ENCODE measurements around the gene RTP2.
"Not testable (repeated sequence)": the region's sequence is repeated elsewhere in the genome, so short reads cannot be mapped to it uniquely, and the experiment has no call there.

RTP2 gene

DNA sequence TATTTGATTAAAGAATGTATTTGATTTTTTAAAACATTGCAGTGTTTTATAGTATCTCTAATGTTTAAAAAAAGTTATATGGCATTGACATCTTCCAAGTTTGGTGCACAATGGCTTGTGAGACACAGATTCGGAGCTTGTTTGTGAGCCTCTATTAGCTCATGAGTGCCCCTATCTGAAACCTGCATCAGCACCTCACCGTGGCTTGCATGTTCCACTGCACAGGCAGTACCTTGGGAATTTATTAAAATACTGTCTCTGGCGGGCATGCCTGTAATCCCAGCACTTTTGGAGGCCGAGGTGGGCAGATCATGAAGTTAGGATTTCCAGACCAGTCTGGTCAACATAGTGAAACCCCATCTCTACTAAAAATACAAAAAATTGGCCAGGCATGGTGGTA lies 6.8 kb upstream of the RTP2 start:
- no peak for DNase-seq

DNA sequence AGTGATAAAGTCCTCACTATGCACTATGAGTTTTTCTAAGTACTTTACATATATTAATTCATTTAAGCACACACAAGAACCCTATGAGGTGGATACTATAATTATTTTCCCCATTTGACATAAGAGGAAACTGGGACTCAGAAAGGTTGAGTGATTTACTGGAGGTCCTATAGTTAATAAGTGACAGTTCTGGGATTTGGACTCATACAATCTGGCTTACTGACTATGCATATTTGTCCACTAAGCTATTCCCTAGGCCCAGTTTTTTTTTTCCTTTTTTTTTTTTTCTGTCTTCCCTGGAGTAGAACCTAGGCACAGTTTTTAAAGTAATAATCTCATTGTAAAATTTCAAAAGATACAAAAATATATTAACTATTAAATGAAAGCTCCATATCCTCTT lies 6.3 kb upstream of the RTP2 start:
- DNase-seq: no peak

GRCh38 chr3:187706971-187707370 lies 4.6 kb upstream of the RTP2 start:
- no peak for DNase-seq

DNA sequence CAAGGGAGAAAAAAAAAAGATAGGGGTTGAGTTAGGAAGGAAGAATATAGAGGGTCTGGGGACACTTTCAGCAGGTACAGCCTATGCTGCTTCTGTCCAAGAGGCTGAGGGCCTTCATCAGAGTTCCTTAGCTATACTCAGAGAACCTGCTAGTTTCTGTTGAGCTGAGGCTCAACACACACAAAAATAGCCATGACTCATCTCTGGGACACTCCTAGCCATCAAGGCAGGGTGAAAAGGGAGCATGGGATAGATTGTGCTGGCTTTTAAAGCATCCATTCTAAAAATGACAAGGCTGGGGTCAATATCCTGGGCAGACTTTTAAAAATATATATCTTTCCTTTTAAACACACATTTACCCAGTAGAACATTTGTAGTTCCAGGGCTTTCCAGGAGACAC lies 2.8 kb upstream of the RTP2 start:
- DNase-seq: no peak

GRCh38 chr3:187700249-187700648 lies 2.1 kb downstream of the RTP2 start:
- no peak for DNase-seq

DNA sequence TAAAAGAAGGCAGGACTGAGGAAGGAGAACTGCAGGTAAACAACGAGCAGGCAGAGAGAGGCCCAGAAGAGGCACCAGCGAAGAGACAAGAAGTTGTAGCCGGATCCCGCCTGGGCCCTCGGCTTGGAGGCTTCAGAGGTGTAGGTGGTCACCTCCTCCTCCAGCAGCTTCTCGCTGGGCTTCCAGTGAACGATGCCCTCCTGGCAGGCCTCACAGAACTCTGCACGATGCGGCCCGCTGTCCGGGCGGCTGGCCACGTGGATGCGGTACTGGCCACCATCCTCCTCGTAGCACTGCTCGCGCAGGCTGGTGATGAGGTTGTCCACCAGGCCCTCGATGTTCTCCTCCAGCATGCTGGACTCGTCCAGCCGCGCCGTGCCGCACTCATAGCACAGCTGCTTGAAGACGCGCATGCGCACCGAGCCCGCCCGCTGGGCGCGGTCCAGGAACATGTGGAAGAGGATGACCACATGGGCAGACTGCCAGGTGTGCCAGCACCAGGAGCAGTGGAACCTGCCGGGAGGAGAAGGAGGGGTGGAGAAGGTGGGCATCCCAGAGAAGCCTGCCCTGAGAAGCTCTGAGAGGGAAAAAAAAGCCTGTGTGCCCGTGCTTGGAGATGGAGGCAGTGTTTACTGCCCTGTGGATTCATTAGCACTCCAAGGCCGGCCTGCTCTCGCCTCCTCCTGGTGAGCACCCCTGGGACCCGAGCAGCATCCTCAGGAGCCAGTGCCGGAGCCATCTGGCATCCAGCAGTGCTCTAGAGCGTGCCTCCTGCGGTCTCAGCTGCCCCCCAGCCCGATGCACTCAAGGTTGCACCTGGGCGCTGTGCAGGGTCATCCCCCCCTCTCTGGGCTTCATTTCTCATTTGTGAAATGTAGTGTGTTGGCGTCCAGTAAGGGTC lies 3.6 kb downstream of the RTP2 start:
- DNase-seq: no peak

DNA sequence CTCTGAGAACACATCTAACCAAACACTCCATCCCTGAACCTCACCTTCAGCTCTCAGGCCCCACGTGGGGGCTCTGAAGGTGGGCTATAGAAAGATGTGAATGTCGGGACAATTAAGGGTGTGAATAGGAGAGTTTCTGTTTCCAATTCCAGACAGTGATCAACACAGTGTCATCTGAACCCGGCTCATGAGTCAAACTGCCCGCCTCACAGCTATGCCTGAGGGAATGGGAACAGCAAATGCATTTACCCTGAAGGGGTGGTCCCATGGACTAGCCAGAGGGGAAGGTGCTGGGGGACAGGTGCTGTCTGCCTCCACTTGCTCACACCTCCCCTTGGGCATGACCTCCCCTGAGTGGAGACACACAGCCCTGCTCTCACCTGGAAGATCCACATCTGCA lies 6.3 kb downstream of the RTP2 start:
- DNase-seq: no peak

- no peak for DNase-seq
Observed at GRCh38 chr3:187695449-187695848, 6.9 kb downstream of the RTP2 start.

DNA sequence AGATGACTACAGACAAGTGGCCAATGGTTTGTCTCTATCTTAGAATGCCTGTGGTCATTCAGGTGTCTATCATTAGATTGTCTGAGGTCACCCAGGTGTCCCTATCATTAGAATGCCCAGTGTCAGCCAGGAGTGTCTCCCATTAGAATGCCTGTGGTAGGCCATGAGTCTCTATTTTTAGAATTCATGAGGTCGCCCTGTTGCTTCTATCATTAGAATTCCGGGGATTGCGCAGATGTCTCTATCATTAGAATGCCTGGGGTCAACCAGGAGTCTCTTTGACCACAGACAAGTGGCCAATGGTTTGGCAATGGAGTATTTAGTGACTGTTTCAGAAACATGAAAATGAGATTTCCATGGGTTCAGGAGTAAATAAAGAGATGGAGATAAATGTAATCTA lies 7.6 kb downstream of the RTP2 start:
- DNase-seq: no peak

DNA sequence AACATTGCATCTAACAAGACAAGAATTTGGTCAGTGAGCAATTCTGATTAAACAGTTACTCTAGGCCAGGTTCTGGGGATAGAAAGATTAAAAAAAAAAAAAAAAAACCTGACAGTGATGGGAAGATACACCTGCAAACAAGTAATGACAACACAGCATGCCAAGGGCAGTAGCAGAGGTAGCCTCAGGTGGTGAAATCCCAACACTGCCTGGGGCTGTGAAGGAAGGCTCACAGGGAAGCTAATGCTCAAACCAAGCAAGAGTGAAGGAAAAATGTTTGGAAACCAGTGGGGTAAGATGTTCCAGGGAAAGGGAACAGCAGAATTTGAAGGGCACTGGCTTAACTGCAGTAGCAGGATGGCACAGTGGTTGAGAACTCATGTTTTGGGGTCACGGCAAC lies 8.9 kb downstream of the RTP2 start:
- DNase-seq: no peak

GRCh38 chr3:187689984-187690383 lies 12.4 kb downstream of the RTP2 start:
- DNase-seq: no peak

- no peak for DNase-seq
Observed at GRCh38 chr3:187686621-187687273, 15.6 kb downstream of the RTP2 start.

GRCh38 chr3:187685948-187686347 lies 16.4 kb downstream of the RTP2 start:
- no peak for DNase-seq

- no peak for DNase-seq
Observed at GRCh38 chr3:187684880-187685279, 17.5 kb downstream of the RTP2 start.

GRCh38 chr3:187684444-187684843 lies 17.9 kb downstream of the RTP2 start:
- DNase-seq: no peak

DNA sequence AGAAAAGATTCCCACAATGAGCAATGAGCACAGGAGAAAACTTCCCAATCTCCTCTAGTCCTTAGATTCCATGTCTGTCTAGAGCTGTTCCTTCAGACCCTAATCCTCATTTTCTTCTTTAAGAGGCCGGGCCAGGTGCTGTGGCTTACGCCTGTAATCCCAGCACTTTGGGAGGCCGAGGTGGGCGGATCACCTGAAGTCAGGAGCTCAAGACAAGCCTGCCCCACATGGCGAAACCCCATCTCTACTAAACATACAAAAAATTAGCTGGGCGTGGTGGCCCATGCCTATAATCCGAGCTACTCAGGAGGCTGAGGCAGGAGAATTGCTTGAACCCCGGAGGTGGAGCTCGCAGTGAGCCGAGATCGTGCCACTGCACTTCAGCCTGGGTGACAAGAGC lies 20.6 kb downstream of the RTP2 start:
- not testable (repeated sequence) for DNase-seq

GRCh38 chr3:187679638-187680396 lies 22.5 kb downstream of the RTP2 start:
- DNase-seq: peak; percentile 67

DNA sequence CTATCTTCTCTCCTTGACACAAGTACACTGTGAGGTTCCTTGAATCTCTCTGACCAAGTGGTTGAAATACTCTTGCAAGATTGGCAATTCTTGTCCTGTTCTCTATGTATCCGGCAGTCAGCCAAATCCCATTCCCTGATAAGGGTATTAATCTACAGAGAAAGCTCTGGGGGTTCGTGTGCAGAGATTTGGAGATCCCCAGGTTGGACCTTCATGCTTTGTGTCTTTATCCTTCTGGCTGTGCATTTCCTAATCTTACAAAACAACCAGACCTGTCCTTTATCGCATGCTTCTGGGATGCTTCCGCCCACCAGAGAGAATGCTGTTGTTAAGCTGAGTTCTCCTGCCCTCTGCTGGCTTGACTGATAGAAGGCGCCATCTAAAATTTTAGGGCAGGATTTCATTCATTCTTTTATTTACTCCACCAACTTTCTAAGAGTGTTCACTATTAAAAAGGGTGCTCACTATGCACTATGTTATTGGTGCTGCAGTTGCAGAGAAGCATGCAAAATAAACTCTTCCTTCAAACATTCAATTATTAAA lies 23.6 kb downstream of the RTP2 start:
- peak; percentile 21 for DNase-seq

GRCh38 chr3:187677604-187678003 lies 24.8 kb downstream of the RTP2 start:
- no peak for DNase-seq

- DNase-seq: no peak
Observed at GRCh38 chr3:187673012-187673411, 29.3 kb downstream of the RTP2 start.

- DNase-seq: no peak
Observed at GRCh38 chr3:187669675-187670504, 32.5 kb downstream of the RTP2 start, which contains the start of gene SST. Gene SST, minus strand, starts transcription at chr3:187670394. Its CDS starts 103 bp downstream, at chr3:187670291.

- DNase-seq: no peak
Observed at GRCh38 chr3:187667526-187667925, 34.8 kb downstream of the RTP2 start.
